ENCODE data around the gene DAPK2.
"Not testable (repeated sequence)": the region's sequence is repeated elsewhere in the genome, so short reads cannot be mapped to it uniquely, and the experiment has no call there.

Gene DAPK2

GRCh38 chr15:63971427-63971805, 74.9 kb downstream of the DAPK2 start:
- DNase-seq = peak; percentile 70

- no peak for DNase-seq
Observed at GRCh38 chr15:63970621-63971426, 75.5 kb downstream of the DAPK2 start.

GRCh38 chr15:63969652-63970421, 76.4 kb downstream of the DAPK2 start:
- DNase-seq = no peak

- no peak for DNase-seq
Observed at GRCh38 chr15:63968700-63969099, 77.6 kb downstream of the DAPK2 start.

GRCh38 chr15:63968122-63968524, 78.2 kb downstream of the DAPK2 start:
- no peak for DNase-seq

GRCh38 chr15:63967616-63968015, 78.7 kb downstream of the DAPK2 start:
- DNase-seq = no peak

GRCh38 chr15:63962947-63963721, 83.2 kb downstream of the DAPK2 start:
- not testable (repeated sequence) for DNase-seq

GRCh38 chr15:63953524-63953923, 92.8 kb downstream of the DAPK2 start:
- no peak for DNase-seq

- DNase-seq = no peak
Observed at GRCh38 chr15:63950911-63951481, 95.3 kb downstream of the DAPK2 start.

- DNase-seq = no peak
Observed at GRCh38 chr15:63948971-63949370, 97.3 kb downstream of the DAPK2 start.

GRCh38 chr15:63948436-63948835, 97.8 kb downstream of the DAPK2 start:
- no peak for DNase-seq

- DNase-seq = no peak
Observed at GRCh38 chr15:63947228-63947627, 99.1 kb downstream of the DAPK2 start.

GRCh38 chr15:63946524-63947065, 99.7 kb downstream of the DAPK2 start:
- DNase-seq = no peak

- DNase-seq = no peak
Observed at GRCh38 chr15:63945838-63946298, 100.4 kb downstream of the DAPK2 start.

- peak; percentile 78 for DNase-seq
Observed at GRCh38 chr15:63945007-63945788, 101.1 kb downstream of the DAPK2 start.

- no peak for DNase-seq
Observed at GRCh38 chr15:63944681-63944955, 101.7 kb downstream of the DAPK2 start.

- DNase-seq = no peak
Observed at GRCh38 chr15:63943829-63944680, 102.2 kb downstream of the DAPK2 start.

- no peak for DNase-seq
Observed at GRCh38 chr15:63942486-63943365, 103.6 kb downstream of the DAPK2 start.

- no peak for DNase-seq
Observed at GRCh38 chr15:63941698-63942465, 104.4 kb downstream of the DAPK2 start.

Data from CD4-positive, alpha-beta T cell treated with Interleukin-17A for 4 hours (primary cell).